H1 (cell line): ENCODE measurements around the gene PDE4D. TPM values are rescaled to one million over a fixed set of nuclear protein-coding genes. Genes with fewer than 3 reads are reported as not detected.

Experiments used
- CTCF ChIA-PET: fragments of 300-600 bp; sonication (Branson Sonifier 250); formaldehyde crosslinking; loops from one replicate; lab custom pipeline; 2021; ENCODE audit not compliant: partially characterized antibody; lab: Charles Lee
- POLR2A ChIA-PET: fragments of 300-600 bp; sonication (Branson Sonifier 250); formaldehyde crosslinking; loops from one replicate; lab custom pipeline; 2021; ENCODE audit warnings: inconsistent platforms; ENCODE audit not compliant: partially characterized antibody; lab: Charles Lee
- DNase-seq, 2 experiments: peaks; one replicate each; pipeline versions ENCODE4 v3.0.0 to v3.0.0-alpha.2; 2010 to 2022; ENCODE audit warnings: low spot score in 2 of 2, low read depth in 1 of 2, mixed read lengths in 1 of 2
- FAIRE-seq: peaks from 2 replicates; lab custom pipeline; 2011; peaks lifted over from hg19 to GRCh38; lab: Jason Lieb, UNC
- H2AFZ ChIP-seq: 2 replicates; pipeline ENCODE4 v1.8.1; 2012; ENCODE audit warnings: low read length, inconsistent platforms
- H2AK5ac ChIP-seq: 2 replicates; pipeline ENCODE4 v1.6.1; 2013; ENCODE audit warnings: low read depth, low read length
- H2BK120ac ChIP-seq: replicated peaks from 2 replicates; pipeline ENCODE3; 2013; ENCODE audit warnings: low read depth, low read length, inconsistent platforms
- H2BK12ac ChIP-seq: 2 replicates; pipeline ENCODE4 v1.6.1; 2013; ENCODE audit warnings: low read depth, low read length
- H2BK15ac ChIP-seq: 2 replicates; pipeline ENCODE4 v1.6.1; 2013; ENCODE audit warnings: low read length
- H2BK20ac ChIP-seq: 2 replicates; pipeline ENCODE4 v1.6.1; 2013; ENCODE audit warnings: low read length
- H2BK5ac ChIP-seq: 2 replicates; pipeline ENCODE4 v1.6.1; 2013; ENCODE audit warnings: low read depth, low read length
- H3K14ac ChIP-seq: 2 replicates; pipeline ENCODE4 v1.6.1; 2013; ENCODE audit warnings: inconsistent platforms; ENCODE audit not compliant: insufficient read length
- H3K18ac ChIP-seq: 2 replicates; pipeline ENCODE4 v1.6.1; 2013; ENCODE audit warnings: low read length; ENCODE audit errors: extremely low read depth
- H3K23ac ChIP-seq: 2 replicates; pipeline ENCODE4 v1.6.1; 2013; ENCODE audit warnings: inconsistent platforms; ENCODE audit not compliant: insufficient read length
- H3K23me2 ChIP-seq: 2 replicates; pipeline ENCODE4 v1.6.1; 2013; ENCODE audit warnings: low read depth, low read length
- H3K27ac ChIP-seq: 2 replicates; pipeline ENCODE4 v1.6.1; 2011; ENCODE audit warnings: low read depth, low read length, inconsistent platforms
- H3K27me3 ChIP-seq, 4 experiments: replicated peaks in 1 of 4; 1 replicate in 1 of 4; 2 replicates in 3 of 4; pipeline versions ENCODE4 v1.6.1 to v1.8.1; 2011 to 2013; ENCODE audit warnings: low read length in 3 of 4, mild to moderate bottlenecking in 3 of 4, inconsistent platforms in 2 of 4, mixed read lengths in 2 of 4, moderate library complexity in 1 of 4; ENCODE audit not compliant: control insufficient read depth in 3 of 4, insufficient read depth in 3 of 4; ENCODE audit errors: extremely low read depth in 1 of 4
- H3K36me3 ChIP-seq, 4 experiments: 2 replicates each; pipeline versions ENCODE4 v1.6.1 to v1.8.1; 2011 to 2013; ENCODE audit warnings: mild to moderate bottlenecking in 4 of 4, low read length in 3 of 4, moderate library complexity in 2 of 4, control low read depth in 1 of 4, inconsistent platforms in 1 of 4; ENCODE audit not compliant: insufficient read depth in 4 of 4, control insufficient read depth in 2 of 4
- H3K4ac ChIP-seq: replicated peaks from 2 replicates; pipeline ENCODE3; 2013; ENCODE audit warnings: low read length, low read depth, mixed read lengths, inconsistent platforms; ENCODE audit not compliant: insufficient read length
- H3K4me1 ChIP-seq, 4 experiments: replicated peaks in 1 of 4; 1 replicate in 1 of 4; 2 replicates in 3 of 4; pipeline versions ENCODE4 v1.6.1 to v1.8.1; 2011 to 2013; ENCODE audit warnings: low read length in 3 of 4, inconsistent platforms in 2 of 4, mixed read lengths in 1 of 4; ENCODE audit not compliant: insufficient read depth in 4 of 4, control insufficient read depth in 3 of 4
- H3K4me2 ChIP-seq, 2 experiments: 2 replicates each; pipeline versions ENCODE4 v1.6.1 to v1.8.1; 2011 to 2013; ENCODE audit warnings: low read depth in 2 of 2, low read length in 2 of 2, control low read depth in 1 of 2, inconsistent platforms in 1 of 2, mild to moderate bottlenecking in 1 of 2; ENCODE audit not compliant: insufficient read depth in 1 of 2
- H3K4me3 ChIP-seq, 4 experiments: fragments of 200-600, 300-600 bp in 1 of 4; sonication (generic), shearing (Covaris generic), sonication (Bioruptor Twin) in 1 of 4; 2 replicates each; pipeline versions ENCODE4 v1.5.1 to v1.8.1; 2011 to 2016; ENCODE audit warnings: low read length in 4 of 4, low read depth in 3 of 4, control low read depth in 2 of 4, inconsistent platforms in 2 of 4, mild to moderate bottlenecking in 2 of 4, mixed read lengths in 1 of 4, moderate library complexity in 1 of 4; ENCODE audit not compliant: insufficient read depth in 2 of 4; ENCODE audit errors: extremely low read depth in 1 of 4
- H3K56ac ChIP-seq: replicated peaks from 2 replicates; pipeline ENCODE3; 2013; ENCODE audit warnings: low read depth, mild to moderate bottlenecking, mixed read lengths, low read length, inconsistent platforms; ENCODE audit not compliant: insufficient read length
- H3K79me1 ChIP-seq: 2 replicates; pipeline ENCODE4 v1.6.1; 2013; ENCODE audit warnings: low read depth, low read length, control low read depth
- H3K79me2 ChIP-seq, 2 experiments: 2 replicates each; pipeline versions ENCODE4 v1.6.1 to v1.8.1; 2012 to 2013; ENCODE audit warnings: low read length in 2 of 2, mild to moderate bottlenecking in 2 of 2, inconsistent platforms in 1 of 2; ENCODE audit not compliant: insufficient read depth in 2 of 2, control insufficient read depth in 1 of 2
- H3K9ac ChIP-seq, 4 experiments: replicated peaks in 1 of 4; 1 replicate in 1 of 4; 2 replicates in 3 of 4; pipeline versions ENCODE4 v1.6.1 to v1.8.1; 2011 to 2013; ENCODE audit warnings: low read depth in 3 of 4, low read length in 3 of 4, control low read depth in 2 of 4, mild to moderate bottlenecking in 2 of 4, moderate library complexity in 2 of 4, inconsistent platforms in 1 of 4; ENCODE audit errors: extremely low read depth in 1 of 4
- H3K9me3 ChIP-seq, 2 experiments: 2 replicates each; pipeline versions ENCODE4 v1.6.1 to v1.8.1; 2012 to 2013; ENCODE audit warnings: mild to moderate bottlenecking in 2 of 2, moderate library complexity in 2 of 2, control low read depth in 1 of 2, inconsistent platforms in 1 of 2, low read depth in 1 of 2, low read length in 1 of 2, mixed read lengths in 1 of 2; ENCODE audit not compliant: insufficient read depth in 2 of 2
- H4K20me1 ChIP-seq, 2 experiments: replicated peaks in 1 of 2; 2 replicates each; pipeline versions ENCODE3 to v1.8.1; 2011 to 2013; ENCODE audit warnings: inconsistent platforms in 2 of 2, low read length in 2 of 2, mild to moderate bottlenecking in 1 of 2; ENCODE audit not compliant: insufficient read depth in 2 of 2, control insufficient read depth in 1 of 2
- H4K5ac ChIP-seq: 2 replicates; pipeline ENCODE4 v1.6.1; 2013; ENCODE audit warnings: low read length, low read depth, mixed read lengths, inconsistent platforms; ENCODE audit not compliant: insufficient read length
- H4K8ac ChIP-seq: 2 replicates; pipeline ENCODE4 v1.8.0; 2013; ENCODE audit warnings: mild to moderate bottlenecking, moderate library complexity, low read length, inconsistent platforms; ENCODE audit not compliant: insufficient read depth; ENCODE audit errors: extremely low read depth
- H4K91ac ChIP-seq: replicated peaks from 2 replicates; pipeline ENCODE3; 2013; ENCODE audit warnings: low read length, mixed read lengths, inconsistent platforms; ENCODE audit not compliant: insufficient read length
- BCL11A ChIP-seq, 2 experiments: IDR thresholded peaks; one replicate each; pipeline ENCODE4 v1.6.1; 2011; ENCODE audit warnings: low read depth in 2 of 2, low read length in 2 of 2, mild to moderate bottlenecking in 2 of 2
- CBX8 ChIP-seq: fragments of 300-800, 300-1000 bp; sonication (generic); IDR thresholded peaks from 2 replicates; pipeline ENCODE4 v1.7.1; 2016; ENCODE audit warnings: low read depth, low read length, borderline replicate concordance
- CTCF ChIP-seq, 3 experiments: IDR thresholded peaks; 1 replicate in 2 of 3; 2 replicates in 1 of 3; pipeline versions ENCODE4 v1.5.1 to v1.6.1; 2011; ENCODE audit warnings: low read length in 3 of 3, mild to moderate bottlenecking in 3 of 3, inconsistent platforms in 2 of 3, low read depth in 1 of 3, moderate library complexity in 1 of 3; ENCODE audit not compliant: insufficient read depth in 1 of 3; ENCODE audit errors: control extremely low read depth in 1 of 3
- GTF2F1 ChIP-seq: IDR thresholded peaks from 2 replicates; pipeline ENCODE4 v1.6.1; 2012; ENCODE audit warnings: low read depth, low read length, improper control_type of control experiment, borderline replicate concordance
- KDM4A ChIP-seq: IDR thresholded peaks from one replicate; pipeline ENCODE4 v1.7.1; 2012; ENCODE audit warnings: low read depth, mild to moderate bottlenecking, moderate library complexity, low read length, inconsistent platforms; ENCODE audit not compliant: severe bottlenecking
- KDM5A ChIP-seq: fragments of 200-600 bp; IDR thresholded peaks from 2 replicates; pipeline ENCODE4 v1.7.1; 2012; ENCODE audit warnings: mild to moderate bottlenecking, low read length, inconsistent platforms, mixed read lengths
- RFX5 ChIP-seq: IDR thresholded peaks from 2 replicates; pipeline ENCODE4 v1.6.1; 2011; ENCODE audit warnings: low read depth, low read length, improper control_type of control experiment, borderline replicate concordance
- SIX5 ChIP-seq: IDR thresholded peaks from 2 replicates; pipeline ENCODE4 v1.6.1; 2011; ENCODE audit warnings: mild to moderate bottlenecking, low read depth, low read length
- SUZ12 ChIP-seq: fragments of 200-600 bp; sonication (generic); IDR thresholded peaks from 2 replicates; pipeline ENCODE4 v1.6.1; 2012; ENCODE audit warnings: mild to moderate bottlenecking, inconsistent platforms, low read length, moderate library complexity, mixed read lengths
- TBP ChIP-seq: IDR thresholded peaks from 2 replicates; pipeline ENCODE4 v1.6.1; 2011; ENCODE audit warnings: low read depth, low read length, improper control_type of control experiment
- TCF12 ChIP-seq: IDR thresholded peaks from 2 replicates; pipeline ENCODE4 v1.6.1; 2011; ENCODE audit warnings: low read depth, mild to moderate bottlenecking, low read length
- polyA plus RNA-seq, 7 experiments: library from polyadenylated mRNA; depleted of rRNA in 3 of 7; stranded (reverse) in 5 of 7; unstranded in 2 of 7; fragments of >200 nt in 5 of 7; fragments of 200-250 nt in 2 of 7; gene quantifications; 1 replicate in 5 of 7; 2 replicates in 1 of 7; 4 replicates in 1 of 7; pipeline versions ENCODE4 v1.2.1 to v1.2.3, GENCODE V29; 2011 to 2013; ENCODE audit warnings: missing spikeins in 2 of 7, mixed read lengths in 2 of 7
- total RNA-seq: library from RNA; stranded (reverse); fragmentation: NEBNext Ultra II Directional; extraction: Animal tissue kit (Norgen Biotek cat#: 25700); gene quantifications from 2 replicates; pipeline ENCODE4 v1.2.1, GENCODE V29; 2021

Gene PDE4D
- total and polyA plus RNA-seq, 2 of the 8 experiments (the other 6 are each of a cell fraction or from before 2014, with no cell fraction given), result 2.3 to 3.7 TPM

GRCh38 chr5:59732806-59733205 lies 160.7 kb downstream of the PDE4D start:
- H3K4me1 ChIP-seq, result no peaks in the 10 kb centered on the region
- H2BK12ac ChIP-seq, result no peak overlapping the region
- H3K79me2 ChIP-seq, result no peaks in the 10 kb centered on the region
- H3K79me1 ChIP-seq, result no peaks in the 10 kb centered on the region
- CTCF ChIA-PET, result interaction anchor here (0.9 to 2.3 kb wide), 4 partner anchors 8 to 344 kb away, joined by 3 to 7 read pairs (median 4); no protein-coding TSS in a partner anchor
- no peaks in the 10 kb centered on the region for H3K9me3 ChIP-seq
- no peak overlapping the region for H3K4me2 ChIP-seq
- H3K36me3 ChIP-seq, result no peaks in the 10 kb centered on the region
- no peak overlapping the region for H3K9ac ChIP-seq
- H2AK5ac ChIP-seq, result no peak overlapping the region
- no peak overlapping the region for H2BK120ac ChIP-seq
- H3K14ac ChIP-seq, result no peak overlapping the region
- POLR2A ChIA-PET, result no interaction called here
- H4K20me1 ChIP-seq, result no peaks in the 10 kb centered on the region
- H3K23me2 ChIP-seq, result no peaks in the 10 kb centered on the region
- no peak overlapping the region for H4K8ac ChIP-seq
- H3K4ac ChIP-seq, result no peak overlapping the region
- H2BK20ac ChIP-seq, result no peak overlapping the region
- FAIRE-seq, result no peak
- no peak for DNase-seq
- H3K4me3 ChIP-seq, result no peak overlapping the region
- H3K56ac ChIP-seq, result no peak overlapping the region
- H2AFZ ChIP-seq, result no peak overlapping the region
- H3K18ac ChIP-seq, result no peak overlapping the region
- H4K5ac ChIP-seq, result no peak overlapping the region
- H3K27ac ChIP-seq, result no peak overlapping the region
- no peak overlapping the region for H4K91ac ChIP-seq
- no peak overlapping the region for H2BK5ac ChIP-seq
- H3K23ac ChIP-seq, result no peak overlapping the region
- H3K27me3 ChIP-seq, result no peaks in the 10 kb centered on the region
- H2BK15ac ChIP-seq, result no peak overlapping the region
- TF ChIP-seq BCL11A (IDR thresholded peaks at IDR 0.05; ENCODE audit: low read depth in 2 of 2, low read length in 2 of 2) (no peak), KDM4A (no peak), TBP (no peak), CTCF (IDR thresholded peaks at IDR 0.05; ENCODE audit: control extremely low read depth in 1 of 3, insufficient read depth in 1 of 3, low read depth in 1 of 3, low read length in 3 of 3) (no peak), SIX5 (no peak), KDM5A (no peak), TCF12 (no peak), GTF2F1 (no peak), CBX8 (no peak), SUZ12 (no peak), RFX5 (no peak)
